Esophagus muscularis mucosa (tissue), 4 donors: ENCODE data around the gene NCF4. TPM values are rescaled to one million over a fixed set of nuclear protein-coding genes. Genes with fewer than 3 reads are reported as not detected.

ENCODE experiments used
- DNase-seq: peaks from one replicate; pipeline ENCODE4 v3.0.0-alpha.2; 2017; ENCODE audit errors: extremely low spot score
- H3K27ac ChIP-seq, 4 donors: fragments of 200-600 bp; sonication (generic); replicated peaks in 1 of 4; 1 replicate in 3 of 4; 2 replicates in 1 of 4; pipeline ENCODE4 v1.5.1; 2016 to 2019; ENCODE audit warnings: mild to moderate bottlenecking in 1 of 4
- H3K27me3 ChIP-seq, 4 donors: fragments of 200-600 bp; sonication (generic); one replicate each; pipeline versions ENCODE4 v1.5.1 to v1.6.0; 2016 to 2019
- H3K36me3 ChIP-seq, 4 donors: fragments of 200-600 bp; sonication (generic); one replicate each; pipeline ENCODE4 v1.5.1; 2016 to 2019
- H3K4me1 ChIP-seq, 4 donors: fragments of 200-600 bp; sonication (generic); one replicate each; pipeline ENCODE4 v1.5.1; 2016 to 2019
- H3K4me3 ChIP-seq, 4 donors: fragments of 200-600 bp; sonication (generic); 1 replicate in 2 of 4; 2 replicates in 2 of 4; pipeline ENCODE4 v1.5.1; 2016 to 2019; ENCODE audit warnings: mild to moderate bottlenecking in 4 of 4, moderate library complexity in 1 of 4
- H3K9me3 ChIP-seq, 4 donors: fragments of 200-600 bp; sonication (generic); 1 replicate in 3 of 4; 2 replicates in 1 of 4; pipeline ENCODE4 v1.5.1; 2016 to 2019
- CTCF ChIP-seq, 3 experiments: fragments of 200-600 bp in 2 of 3; fragments of 450-650 bp in 1 of 3; sonication (generic) in 2 of 3; IDR thresholded peaks; one replicate each; pipeline ENCODE4 v1.5.1; 2017 to 2019; ENCODE audit warnings: antibody characterized with exemption in 3 of 3, mild to moderate bottlenecking in 2 of 3, moderate library complexity in 1 of 3
- EP300 ChIP-seq: sonication (generic); formaldehyde crosslinking; IDR thresholded peaks from one replicate; pipeline ENCODE4 v1.6.1; 2017; ENCODE audit warnings: antibody characterized with exemption
- POLR2A ChIP-seq: fragments of 450-650 bp; IDR thresholded peaks from one replicate; pipeline ENCODE4 v1.6.1; 2017; ENCODE audit warnings: antibody characterized with exemption, moderate library complexity, mild to moderate bottlenecking, low read depth
- POLR2AphosphoS5 ChIP-seq, 2 donors: sonication (generic); formaldehyde crosslinking; IDR thresholded peaks; one replicate each; pipeline ENCODE4 v1.6.1; 2017; ENCODE audit warnings: antibody characterized with exemption in 2 of 2
- WGBS: methylation state at CpG from one replicate; pipeline ENCODE4 v1.1.5; 2018; 5-methylcytosine and 5-hydroxymethylcytosine counted together
- intact Hi-C: fragments of 100-400 bp; cut with DNase I; formaldehyde crosslinking; loops from one replicate; pipeline ENCODE4 v1.15.1; 2023
- total RNA-seq, 4 donors: library from RNA; depleted of rRNA; stranded (reverse); fragments of >200 nt; gene quantifications; one replicate each; pipeline versions ENCODE4 v1.1.0 to v1.2.1, GENCODE V29; 2016

The NCF4 gene
- 10 to 100 TPM in 3 of 4 donors, 1 to 10 TPM in 1; 8.4 to 26.0 (median 14.2) TPM for total RNA-seq

GRCh38 chr22:36860821-36861659 is at the start of gene NCF4:
Gene NCF4 (plus strand): TSS chr22:36861006. CDS start chr22:36861172, 166 bp downstream.
- Histone ChIP-seq H3K27me3 (peaks cover 0 to 20% (median 0%) of the 10 kb centered on the region in 4 donors), H3K4me3 (peak within 1 kb of the TSS; percentile 7 to 47 (median 15)), H3K4me1 (peaks cover 0 to 8% (median 5%) of the 10 kb centered on the region in 4 donors), H3K36me3 (no peaks in the 10 kb centered on the region), H3K9me3 (no peaks in the 10 kb centered on the region), H3K27ac (peak within 1 kb of the TSS in 3 of 4 donors; percentile 37 to 52 (median 46))
- no peak for DNase-seq
- WGBS = 65% methylated on average over 14 of the region's 17 CpGs
- no peak for TF ChIP-seq EP300
- peak; percentile 27 to 50 for TF ChIP-seq POLR2AphosphoS5 (IDR thresholded peaks at IDR 0.05)
- intact Hi-C loops = no loop called here

- Histone ChIP-seq H3K27ac (no peak overlapping the region), H3K4me3 (no peak overlapping the region), H3K36me3 (no peaks in the 10 kb centered on the region), H3K9me3 (no peaks in the 10 kb centered on the region), H3K4me1 (peaks cover 0 to 2% (median under 1%) of the 10 kb centered on the region in 4 donors), H3K27me3 (peaks cover 0 to 44% (median 15%) of the 10 kb centered on the region in 4 donors)
- 91% methylated on average over 3 of the region's 3 CpGs for WGBS
- intact Hi-C loops = no loop called here
- TF ChIP-seq CTCF (IDR thresholded peaks at IDR 0.05) (no peak), POLR2AphosphoS5 (IDR thresholded peaks at IDR 0.05) (no peak), POLR2A (no peak), EP300 (no peak)
- no peak for DNase-seq
Observed at GRCh38 chr22:36811094-36811800, 49.6 kb upstream of the NCF4 start.

GRCh38 chr22:36814801-36815200 is 46.0 kb upstream of the NCF4 start:
- no peaks in the 10 kb centered on the region for H3K9me3 ChIP-seq
- H3K4me3 ChIP-seq = no peak overlapping the region
- H3K27ac ChIP-seq = no peak overlapping the region
- no peaks in the 10 kb centered on the region for H3K36me3 ChIP-seq
- 67% methylated on average over 7 of the region's 10 CpGs for WGBS
- TF ChIP-seq CTCF (IDR thresholded peaks at IDR 0.05) = no peak
- no peak for TF ChIP-seq EP300
- TF ChIP-seq POLR2A = no peak
- TF ChIP-seq POLR2AphosphoS5 (IDR thresholded peaks at IDR 0.05) = no peak
- peaks cover 4 to 16% (median 14%) of the 10 kb centered on the region in 4 donors for H3K4me1 ChIP-seq
- DNase-seq = no peak
- H3K27me3 ChIP-seq = peaks cover 0 to 73% (median 47%) of the 10 kb centered on the region in 4 donors
- intact Hi-C loops = no loop called here

- no peak overlapping the region for H3K27ac ChIP-seq
- no peak for DNase-seq
- peaks cover 4 to 16% (median 14%) of the 10 kb centered on the region in 4 donors for H3K4me1 ChIP-seq
- 39% methylated on average over 8 of the region's 8 CpGs for WGBS
- H3K27me3 ChIP-seq = peaks cover 0 to 83% (median 49%) of the 10 kb centered on the region in 4 donors
- H3K36me3 ChIP-seq = no peaks in the 10 kb centered on the region
- intact Hi-C loops = no loop called here
- no peaks in the 10 kb centered on the region for H3K9me3 ChIP-seq
- H3K4me3 ChIP-seq = no peak overlapping the region
- TF ChIP-seq POLR2AphosphoS5 (IDR thresholded peaks at IDR 0.05) = no peak
- TF ChIP-seq POLR2A = no peak
- TF ChIP-seq EP300 = no peak
Observed at GRCh38 chr22:36815558-36816338, 45.1 kb upstream of the NCF4 start.

GRCh38 chr22:36816339-36816635 is 44.5 kb upstream of the NCF4 start:
- H3K4me3 ChIP-seq = peak overlapping the region in 3 of 4 donors; percentile 31 to 42 (median 40)
- no peaks in the 10 kb centered on the region for H3K9me3 ChIP-seq
- WGBS = 7% methylated on average over 8 of the region's 12 CpGs
- peaks cover 4 to 16% (median 14%) of the 10 kb centered on the region in 4 donors for H3K4me1 ChIP-seq
- no peak for TF ChIP-seq POLR2A
- no peak for TF ChIP-seq POLR2AphosphoS5 (IDR thresholded peaks at IDR 0.05)
- no peak for TF ChIP-seq EP300
- no peak for TF ChIP-seq CTCF (IDR thresholded peaks at IDR 0.05)
- no peak overlapping the region for H3K27ac ChIP-seq
- intact Hi-C loops = no loop called here
- peaks cover 0 to 87% (median 49%) of the 10 kb centered on the region in 4 donors for H3K27me3 ChIP-seq
- DNase-seq = no peak
- H3K36me3 ChIP-seq = no peaks in the 10 kb centered on the region
